DND-41 (cell line): ENCODE results near the gene CCNI2.

Experiments
- EZH2 ChIP-seq: IDR thresholded peaks from 3 replicates; pipeline ENCODE4 v1.6.1; 2012; ENCODE audit warnings: borderline replicate concordance, low read depth, mild to moderate bottlenecking, moderate library complexity, low read length, inconsistent platforms; ENCODE audit not compliant: severe bottlenecking
- TF ChIP-seq, protein P1 (sequence below): IDR thresholded peaks from 2 replicates; pipeline ENCODE4 v1.5.1; 2012; ENCODE audit warnings: borderline replicate concordance, low read length, moderate library complexity, mild to moderate bottlenecking; ENCODE audit not compliant: poor library complexity, severe bottlenecking; ENCODE audit errors: extremely low read depth

DNA sequence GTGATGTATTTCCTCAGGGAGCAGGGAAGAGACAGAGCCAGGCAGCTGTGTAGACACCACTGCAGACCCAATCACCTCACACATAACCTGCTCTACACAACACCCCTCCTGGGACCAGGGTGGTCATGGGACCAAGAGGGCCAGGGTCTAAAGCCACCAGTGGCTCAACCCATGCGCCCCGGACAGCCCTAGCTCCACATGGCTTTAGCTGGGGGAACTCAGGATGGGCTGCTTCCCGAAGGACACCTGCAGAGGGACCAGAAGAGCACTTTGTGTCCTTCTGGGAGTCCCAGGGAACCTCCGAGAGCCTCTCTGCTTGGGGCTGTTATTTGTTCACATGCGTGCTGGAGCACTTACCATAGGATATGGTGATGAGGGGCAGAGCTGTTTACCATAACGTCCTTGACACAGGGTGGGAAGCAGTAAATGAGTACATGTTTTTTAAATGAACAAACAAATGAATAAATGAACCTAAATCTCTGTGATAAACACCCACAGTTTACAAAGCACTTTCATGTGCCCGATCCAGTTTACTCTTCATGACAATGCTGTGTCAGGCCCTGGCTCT, 17.5 kb downstream of the CCNI2 start:
- TF ChIP-seq, protein P1, sequence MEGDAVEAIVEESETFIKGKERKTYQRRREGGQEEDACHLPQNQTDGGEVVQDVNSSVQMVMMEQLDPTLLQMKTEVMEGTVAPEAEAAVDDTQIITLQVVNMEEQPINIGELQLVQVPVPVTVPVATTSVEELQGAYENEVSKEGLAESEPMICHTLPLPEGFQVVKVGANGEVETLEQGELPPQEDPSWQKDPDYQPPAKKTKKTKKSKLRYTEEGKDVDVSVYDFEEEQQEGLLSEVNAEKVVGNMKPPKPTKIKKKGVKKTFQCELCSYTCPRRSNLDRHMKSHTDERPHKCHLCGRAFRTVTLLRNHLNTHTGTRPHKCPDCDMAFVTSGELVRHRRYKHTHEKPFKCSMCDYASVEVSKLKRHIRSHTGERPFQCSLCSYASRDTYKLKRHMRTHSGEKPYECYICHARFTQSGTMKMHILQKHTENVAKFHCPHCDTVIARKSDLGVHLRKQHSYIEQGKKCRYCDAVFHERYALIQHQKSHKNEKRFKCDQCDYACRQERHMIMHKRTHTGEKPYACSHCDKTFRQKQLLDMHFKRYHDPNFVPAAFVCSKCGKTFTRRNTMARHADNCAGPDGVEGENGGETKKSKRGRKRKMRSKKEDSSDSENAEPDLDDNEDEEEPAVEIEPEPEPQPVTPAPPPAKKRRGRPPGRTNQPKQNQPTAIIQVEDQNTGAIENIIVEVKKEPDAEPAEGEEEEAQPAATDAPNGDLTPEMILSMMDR = no peak
- no peak for TF ChIP-seq EZH2
